Measurements from ENCODE around the gene ILF2. TPM values are rescaled to one million over a fixed set of nuclear protein-coding genes. Genes with fewer than 3 reads are reported as not detected.
"Not testable (repeated sequence)": the region's sequence is repeated elsewhere in the genome, so short reads cannot be mapped to it uniquely, and the experiment has no call there.

ILF2 gene
- total RNA-seq, 1 donor = 154 TPM

- DNase-seq (ENCODE audit: low read depth) = no peak
- TF ChIP-seq CTCF (IDR thresholded peaks at IDR 0.05; ENCODE audit: insufficient read depth, low read length) = peak; percentile 10
These were observed 8.7 kb upstream of the ILF2 start for GRCh38 chr1:153679337-153680119.

GRCh38 chr1:153678519-153679336, 7.9 kb upstream of the ILF2 start, which contains the start of gene NPR1:
TSS of gene NPR1 (plus strand) at chr1:153678688. CDS start at chr1:153679109, 421 bp downstream.
- no peak for TF ChIP-seq CTCF (IDR thresholded peaks at IDR 0.05; ENCODE audit: insufficient read depth, low read length)
- H3K4me3 ChIP-seq (ENCODE audit: low read depth, low read length) = peak within 1 kb of the TSS; percentile 50
- peak; percentile 61 for DNase-seq (ENCODE audit: low read depth)

More at GRCh38 chr1:153679337-153680119, 8.7 kb upstream of the ILF2 start:
- H3K4me3 ChIP-seq (ENCODE audit: low read depth, low read length) = peak overlapping the region; percentile 50

- peak; percentile 63 for DNase-seq (ENCODE audit: low read depth)
- H3K4me3 ChIP-seq (ENCODE audit: low read depth, low read length) = peak overlapping the region; percentile 50
- TF ChIP-seq CTCF (IDR thresholded peaks at IDR 0.05; ENCODE audit: insufficient read depth, low read length) = peak; percentile 97
These were observed 7.1 kb upstream of the ILF2 start for GRCh38 chr1:153677718-153678518.

- no peak for DNase-seq (ENCODE audit: low read depth)
- no peak for TF ChIP-seq CTCF (IDR thresholded peaks at IDR 0.05; ENCODE audit: insufficient read depth, low read length)
- no peak overlapping the region for H3K4me3 ChIP-seq (ENCODE audit: low read depth, low read length)
These were observed 2.7 kb upstream of the ILF2 start for GRCh38 chr1:153673511-153673910.

GRCh38 chr1:153671628-153672353, 998 bp upstream of the ILF2 start:
- H3K4me3 ChIP-seq (ENCODE audit: low read depth, low read length) = peak overlapping the region; percentile 51
- not testable (repeated sequence) for DNase-seq (ENCODE audit: low read depth)

- no peak for TF ChIP-seq CTCF (IDR thresholded peaks at IDR 0.05; ENCODE audit: insufficient read depth, low read length)
- no peak for DNase-seq (ENCODE audit: low read depth)
- peak overlapping the region; percentile 92 for H3K4me3 ChIP-seq (ENCODE audit: low read depth, low read length)
These were observed 435 bp downstream of the ILF2 start for GRCh38 chr1:153670257-153670858.

Data from fibroblast of the aortic adventitia (primary cell).